Testis (tissue), 2 donors: Measurements from ENCODE around the gene NPPB.

Experiments used
- CTCF ChIP-seq, 3 experiments: fragments of 450-650 bp in 2 of 3; fragments of 200-600 bp in 1 of 3; sonication (generic) in 1 of 3; IDR thresholded peaks; one replicate each; pipeline ENCODE4 v1.5.1; 2016 to 2019; ENCODE audit warnings: antibody characterized with exemption in 3 of 3, mild to moderate bottlenecking in 2 of 3, moderate library complexity in 1 of 3
- POLR2A ChIP-seq: fragments of 450-650 bp; IDR thresholded peaks from one replicate; pipeline ENCODE4 v1.6.1; 2017; ENCODE audit warnings: antibody characterized with exemption, mild to moderate bottlenecking, moderate library complexity

- no peak for TF ChIP-seq POLR2A
- TF ChIP-seq CTCF (IDR thresholded peaks at IDR 0.05): no peak
Measured at GRCh38 chr1:11879311-11880180, 20.8 kb upstream of the NPPB start.
